HS-27A (cell line): ENCODE data around the gene ACVRL1.
A peak's percentile ranks its signal among the peaks of the same experiment; 100 is the strongest.
"Not testable (repeated sequence)": the region's sequence is repeated elsewhere in the genome, so short reads cannot be mapped to it uniquely, and the experiment has no call there.

Experiments used
- DNase-seq: peaks from one replicate; pipeline ENCODE4 v3.0.0-alpha.2; 2012; ENCODE audit warnings: low read depth, missing footprints

Gene ACVRL1

GRCh38 chr12:51874000-51874399 lies 33.3 kb upstream of the ACVRL1 start:
- no peak for DNase-seq

GRCh38 chr12:51874486-51874885 lies 32.8 kb upstream of the ACVRL1 start:
- DNase-seq = no peak

GRCh38 chr12:51879102-51879501 lies 28.2 kb upstream of the ACVRL1 start:
- DNase-seq = no peak

- DNase-seq = no peak
Observed at GRCh38 chr12:51883295-51883694, 24.0 kb upstream of the ACVRL1 start.

GRCh38 chr12:51883998-51884675 lies 23.2 kb upstream of the ACVRL1 start:
- DNase-seq = no peak

- no peak for DNase-seq
Observed at GRCh38 chr12:51884676-51885229, 22.6 kb upstream of the ACVRL1 start.

- DNase-seq = not testable (repeated sequence)
Observed at GRCh38 chr12:51885294-51886020, 21.8 kb upstream of the ACVRL1 start.

- DNase-seq = peak; percentile 26
Observed at GRCh38 chr12:51886021-51886710, 21.1 kb upstream of the ACVRL1 start.

- no peak for DNase-seq
Observed at GRCh38 chr12:51887476-51888315, 19.6 kb upstream of the ACVRL1 start, which contains the start of gene ANKRD33. Gene ANKRD33 (plus strand): TSS chr12:51888103. CDS start chr12:51888187, 84 bp downstream.

- DNase-seq = no peak
Observed at GRCh38 chr12:51888316-51889215, 18.7 kb upstream of the ACVRL1 start.

GRCh38 chr12:51889216-51890132 lies 17.8 kb upstream of the ACVRL1 start:
- no peak for DNase-seq

GRCh38 chr12:51890133-51890464 lies 17.2 kb upstream of the ACVRL1 start:
- no peak for DNase-seq

- no peak for DNase-seq
Observed at GRCh38 chr12:51890511-51891171, 16.7 kb upstream of the ACVRL1 start.

- no peak for DNase-seq
Observed at GRCh38 chr12:51891843-51892242, 15.5 kb upstream of the ACVRL1 start.

- DNase-seq = no peak
Observed at GRCh38 chr12:51893786-51894185, 13.5 kb upstream of the ACVRL1 start.

- no peak for DNase-seq
Observed at GRCh38 chr12:51895378-51896135, 11.7 kb upstream of the ACVRL1 start.

GRCh38 chr12:51896236-51896635 lies 11.1 kb upstream of the ACVRL1 start:
- DNase-seq = no peak

GRCh38 chr12:51897181-51897580 lies 10.1 kb upstream of the ACVRL1 start:
- DNase-seq = no peak
